AG04450 (cell line): ENCODE measurements around the gene NEMP2. TPM values are rescaled to one million over a fixed set of nuclear protein-coding genes. Genes with fewer than 3 reads are reported as not detected.

ENCODE experiments used
- CTCF ChIA-PET: fragments of 300-600, 350-600 bp; formaldehyde crosslinking; extraction: SDS; loops from one replicate; lab custom pipeline; 2022; ENCODE audit warnings: antibody characterized with exemption, inconsistent platforms; lab: Charles Lee
- POLR2A ChIA-PET: fragments of 350-600 bp; formaldehyde crosslinking; extraction: SDS; loops from one replicate; lab custom pipeline; 2021; ENCODE audit warnings: antibody characterized with exemption, inconsistent platforms; lab: Yijun Ruan, JAX
- DNase-seq: peaks from one replicate; pipeline ENCODE4 v3.0.0-alpha.2; 2011; ENCODE audit warnings: low read depth, low spot score
- H3K27ac ChIP-seq: one replicate; pipeline ENCODE4 v1.5.1; 2012; ENCODE audit warnings: low read depth, low read length, control low read depth
- H3K27me3 ChIP-seq: one replicate; pipeline ENCODE4 v1.6.0; 2012; ENCODE audit warnings: low read length; ENCODE audit not compliant: control insufficient read depth, insufficient read depth
- H3K4me3 ChIP-seq: 2 replicates; pipeline ENCODE4 v1.5.1; 2011; ENCODE audit warnings: mild to moderate bottlenecking, low read depth, low read length, control low read depth
- H3K9me3 ChIP-seq: 2 replicates; pipeline ENCODE4 v1.5.1; 2012; ENCODE audit warnings: low read length; ENCODE audit not compliant: control insufficient read depth, insufficient read depth
- CTCF ChIP-seq: IDR thresholded peaks from 2 replicates; pipeline ENCODE4 v1.5.1; 2011; ENCODE audit warnings: low read depth, low read length, control low read depth, inconsistent platforms
- polyA plus RNA-seq: library from polyadenylated mRNA; depleted of rRNA; stranded (reverse); fragments of >200 nt; gene quantifications from 2 replicates; pipeline ENCODE4 v1.2.3, GENCODE V29; 2011

Gene NEMP2
- polyA plus RNA-seq, 1 experiment: 7.3 TPM

GRCh38 chr2:190459881-190460280 is 74.6 kb downstream of the NEMP2 start:
- H3K4me3 ChIP-seq: no peak overlapping the region
- H3K9me3 ChIP-seq: no peaks in the 10 kb centered on the region
- H3K27ac ChIP-seq: no peak overlapping the region
- DNase-seq: no peak
- CTCF ChIA-PET: no interaction called here
- POLR2A ChIA-PET: no interaction called here
- TF ChIP-seq CTCF: no peak
- no peaks in the 10 kb centered on the region for H3K27me3 ChIP-seq

GRCh38 chr2:190458352-190459107 is 76.0 kb downstream of the NEMP2 start:
- no peak overlapping the region for H3K27ac ChIP-seq
- H3K27me3 ChIP-seq: no peaks in the 10 kb centered on the region
- no peak for DNase-seq
- ChIA-PET CTCF (no interaction called here), POLR2A (no interaction called here)
- H3K9me3 ChIP-seq: no peaks in the 10 kb centered on the region
- TF ChIP-seq CTCF: no peak
- no peak overlapping the region for H3K4me3 ChIP-seq

GRCh38 chr2:190457256-190457655 is 77.3 kb downstream of the NEMP2 start:
- CTCF ChIA-PET: interaction anchor here (0.7 kb wide), 1 partner anchor 877 kb away, joined by 3 read pairs; the partner anchor contains the start of gene SLC40A1
- POLR2A ChIA-PET: no interaction called here

GRCh38 chr2:190456833-190457232 is 77.7 kb downstream of the NEMP2 start:
- DNase-seq: no peak
- Histone ChIP-seq H3K27ac (no peak overlapping the region), H3K9me3 (no peaks in the 10 kb centered on the region), H3K4me3 (no peak overlapping the region), H3K27me3 (no peaks in the 10 kb centered on the region)
- ChIA-PET POLR2A (no interaction called here), CTCF (no interaction called here)
- no peak for TF ChIP-seq CTCF

More at GRCh38 chr2:190457256-190457655, 77.3 kb downstream of the NEMP2 start:
- DNase-seq: no peak
- Histone ChIP-seq H3K27ac (no peak overlapping the region), H3K4me3 (no peak overlapping the region), H3K27me3 (no peaks in the 10 kb centered on the region), H3K9me3 (no peaks in the 10 kb centered on the region)
- no peak for TF ChIP-seq CTCF

GRCh38 chr2:190455358-190456095 is 79.0 kb downstream of the NEMP2 start:
- no peak overlapping the region for H3K4me3 ChIP-seq
- POLR2A ChIA-PET: interaction anchor here (0.7 kb wide), 1 partner anchor 901 kb away, joined by 4 read pairs; no protein-coding TSS in a partner anchor
- no peaks in the 10 kb centered on the region for H3K27me3 ChIP-seq
- TF ChIP-seq CTCF: no peak
- no peaks in the 10 kb centered on the region for H3K9me3 ChIP-seq
- CTCF ChIA-PET: interaction anchor here (0.7 kb wide), 1 partner anchor 9 kb away, joined by 3 read pairs; no protein-coding TSS in a partner anchor
- DNase-seq: no peak
- H3K27ac ChIP-seq: no peak overlapping the region
